Middle frontal gyrus (tissue), 1 donor: Measurements from ENCODE around the gene OGFOD3.
"Not testable (repeated sequence)": the region's sequence is repeated elsewhere in the genome, so short reads cannot be mapped to it uniquely, and the experiment has no call there.

Source experiments
- DNase-seq: peaks from one replicate; pipeline ENCODE4 v3.0.0-alpha.2; 2015; ENCODE audit warnings: low spot score; ENCODE audit errors: extremely low spot score

Gene OGFOD3

GRCh38 chr17:82435103-82435502 is 16.7 kb upstream of the OGFOD3 start:
- DNase-seq = no peak

DNA sequence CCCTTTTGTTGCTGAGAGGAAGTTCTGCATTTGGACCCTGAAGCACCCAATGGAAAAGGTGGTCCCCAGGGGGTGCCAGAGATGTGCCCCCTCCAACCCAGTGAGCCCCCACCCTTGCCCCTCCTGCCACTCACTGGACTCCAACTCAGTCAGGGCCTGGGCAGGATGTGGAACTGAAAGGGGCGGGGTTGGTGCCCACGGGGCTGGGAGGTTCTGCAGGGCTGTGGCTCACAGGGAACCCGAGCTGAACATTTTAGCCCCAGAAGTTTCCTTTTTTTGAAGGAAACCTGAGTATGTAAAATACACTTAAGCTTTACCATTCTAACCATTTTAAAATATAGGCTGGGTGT is 15.8 kb upstream of the OGFOD3 start:
- DNase-seq = no peak

GRCh38 chr17:82433560-82434215 is 15.3 kb upstream of the OGFOD3 start:
- DNase-seq = no peak

DNA sequence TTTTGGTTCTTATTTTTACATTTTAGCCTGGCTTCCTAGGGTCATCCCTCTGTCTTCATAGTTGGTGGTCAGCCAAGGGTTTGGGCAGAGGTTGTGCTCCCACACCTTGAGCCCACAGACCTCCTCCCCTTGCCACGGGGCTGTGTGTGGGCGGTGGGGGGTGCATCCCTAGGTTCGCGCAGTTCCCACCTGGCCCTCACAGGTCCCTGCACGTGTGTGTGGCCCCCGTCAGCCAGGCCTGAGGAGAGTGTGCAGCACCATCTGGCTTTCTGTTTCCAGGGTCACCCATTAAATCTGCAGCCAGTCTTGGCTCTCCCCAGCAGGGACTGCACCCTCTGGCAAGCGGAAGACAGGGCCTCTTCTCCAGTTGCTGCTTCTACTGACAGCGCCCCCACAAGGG is 13.6 kb upstream of the OGFOD3 start:
- no peak for DNase-seq

- no peak for DNase-seq
Observed at GRCh38 chr17:82429824-82430223, 11.4 kb upstream of the OGFOD3 start.

DNA sequence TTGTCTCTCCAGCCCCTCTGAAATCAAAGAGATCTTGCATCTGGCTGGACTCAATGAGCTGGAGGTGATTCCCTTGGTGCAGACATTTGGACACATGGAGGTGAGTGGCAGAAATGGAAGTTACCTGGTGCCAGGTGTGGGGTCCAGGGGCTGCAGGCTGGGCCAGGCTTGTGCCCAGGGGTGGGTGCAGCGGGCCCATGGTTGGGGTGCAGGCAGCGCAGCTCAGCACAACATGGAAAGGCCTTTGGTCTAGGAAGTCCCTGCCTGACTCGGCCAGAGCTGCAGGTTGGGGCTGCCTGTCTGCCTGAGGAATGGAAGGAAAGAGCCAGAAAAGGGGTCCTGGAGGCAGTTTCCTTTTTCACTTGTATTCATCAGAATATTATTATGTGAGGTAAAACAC is 10.2 kb upstream of the OGFOD3 start:
- DNase-seq = no peak

DNA sequence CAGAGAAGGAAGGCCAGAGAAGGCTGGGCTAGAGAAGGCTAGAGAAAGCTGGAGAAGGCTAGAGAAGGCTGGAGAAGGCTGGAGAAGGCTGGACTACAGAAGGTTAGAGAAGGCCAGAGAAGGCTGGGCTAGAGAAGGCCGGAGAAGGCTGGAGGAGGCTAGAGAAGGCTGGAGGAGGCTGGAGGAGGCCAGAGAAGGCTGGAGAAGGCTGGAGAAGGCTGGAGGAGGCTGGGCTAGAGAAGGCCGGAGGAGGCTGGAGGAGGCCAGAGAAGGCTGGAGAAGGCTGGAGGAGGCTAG is 6.4 kb upstream of the OGFOD3 start:
- DNase-seq = no peak

DNA sequence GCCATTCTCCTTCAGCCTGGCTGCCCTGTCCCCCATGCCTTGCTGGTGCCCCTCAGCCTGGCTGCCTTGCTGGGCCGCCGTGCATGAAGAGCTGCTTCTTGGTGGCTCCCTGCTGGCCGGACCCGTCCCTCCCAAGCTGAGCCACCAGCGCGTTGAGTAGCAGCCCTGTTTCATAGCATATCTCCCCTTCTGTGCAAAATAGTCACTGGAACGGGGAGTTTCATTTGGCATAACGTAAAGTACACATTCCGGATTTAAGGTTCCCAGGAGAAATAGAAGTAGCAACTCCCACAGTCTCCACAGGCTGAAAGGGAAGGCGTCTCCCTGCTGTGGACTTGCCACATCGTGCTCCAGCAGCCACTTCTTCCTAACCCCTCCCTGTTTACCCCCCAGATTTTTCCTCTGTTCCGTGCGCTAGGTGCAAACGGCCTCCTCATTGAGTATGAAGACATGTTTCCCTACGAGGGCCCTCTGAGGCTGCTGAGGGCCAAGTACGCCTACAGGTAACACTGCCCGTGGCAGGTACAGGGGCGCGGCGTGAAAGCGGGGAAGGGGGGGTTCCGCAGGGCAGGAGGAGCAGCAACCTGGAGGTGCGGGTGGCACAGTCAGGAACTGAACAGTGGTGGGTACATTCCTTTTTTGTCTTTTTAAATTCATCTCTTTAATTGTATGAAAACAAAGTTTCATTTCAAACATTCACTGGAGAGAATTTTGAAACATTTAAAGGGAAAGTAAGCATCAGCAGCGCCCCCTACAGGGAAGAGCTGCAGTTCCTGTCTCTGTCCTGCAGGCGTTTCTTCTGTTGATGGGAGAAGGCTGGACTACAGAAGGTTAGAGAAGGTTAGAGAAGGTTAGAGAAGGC is 5.8 kb upstream of the OGFOD3 start:
- DNase-seq = peak; percentile 36

GRCh38 chr17:82419540-82419939 is 1.2 kb upstream of the OGFOD3 start:
- no peak for DNase-seq

DNA sequence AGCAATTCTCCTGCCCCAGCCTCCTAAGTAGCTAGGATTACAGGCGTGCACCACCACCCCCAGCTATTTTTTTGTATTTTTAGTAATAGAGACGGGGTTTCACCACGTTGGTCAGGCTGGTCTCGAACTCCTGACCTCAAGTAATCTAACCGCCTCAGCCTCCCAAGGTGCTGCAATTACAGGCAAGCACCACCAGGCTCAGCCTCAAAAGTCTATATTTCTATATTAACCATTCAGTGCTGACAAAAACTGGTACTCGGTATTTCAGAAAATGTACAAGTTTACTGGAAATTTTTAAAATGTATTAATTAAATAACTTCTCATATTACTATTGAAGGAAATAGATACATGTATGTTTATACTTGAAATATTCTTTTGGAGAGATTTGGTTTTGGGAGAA is 1.6 kb downstream of the OGFOD3 start:
- DNase-seq = no peak

GRCh38 chr17:82416264-82416663 is 2.1 kb downstream of the OGFOD3 start:
- no peak for DNase-seq

DNA sequence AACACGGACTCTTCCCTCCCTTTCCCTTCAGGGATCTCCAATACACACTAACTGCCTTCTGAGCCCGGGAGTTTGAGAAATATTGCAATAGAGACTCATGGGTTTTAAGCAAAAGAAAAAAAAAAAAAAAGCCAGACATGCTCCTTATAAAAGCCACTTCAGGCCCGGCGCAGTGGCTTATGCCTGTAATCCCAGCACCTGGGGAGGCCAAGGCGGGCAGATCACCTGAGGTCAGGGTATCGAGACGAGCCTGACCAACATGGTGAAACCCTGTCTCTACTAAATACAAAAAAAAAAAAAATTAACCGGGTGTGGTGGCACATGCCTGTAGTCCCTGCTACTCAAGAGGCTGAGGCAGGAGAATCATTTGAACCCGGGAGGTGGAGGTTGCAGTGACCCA is 2.6 kb downstream of the OGFOD3 start:
- no peak for DNase-seq

GRCh38 chr17:82415336-82415735 is 3.0 kb downstream of the OGFOD3 start:
- no peak for DNase-seq

DNA sequence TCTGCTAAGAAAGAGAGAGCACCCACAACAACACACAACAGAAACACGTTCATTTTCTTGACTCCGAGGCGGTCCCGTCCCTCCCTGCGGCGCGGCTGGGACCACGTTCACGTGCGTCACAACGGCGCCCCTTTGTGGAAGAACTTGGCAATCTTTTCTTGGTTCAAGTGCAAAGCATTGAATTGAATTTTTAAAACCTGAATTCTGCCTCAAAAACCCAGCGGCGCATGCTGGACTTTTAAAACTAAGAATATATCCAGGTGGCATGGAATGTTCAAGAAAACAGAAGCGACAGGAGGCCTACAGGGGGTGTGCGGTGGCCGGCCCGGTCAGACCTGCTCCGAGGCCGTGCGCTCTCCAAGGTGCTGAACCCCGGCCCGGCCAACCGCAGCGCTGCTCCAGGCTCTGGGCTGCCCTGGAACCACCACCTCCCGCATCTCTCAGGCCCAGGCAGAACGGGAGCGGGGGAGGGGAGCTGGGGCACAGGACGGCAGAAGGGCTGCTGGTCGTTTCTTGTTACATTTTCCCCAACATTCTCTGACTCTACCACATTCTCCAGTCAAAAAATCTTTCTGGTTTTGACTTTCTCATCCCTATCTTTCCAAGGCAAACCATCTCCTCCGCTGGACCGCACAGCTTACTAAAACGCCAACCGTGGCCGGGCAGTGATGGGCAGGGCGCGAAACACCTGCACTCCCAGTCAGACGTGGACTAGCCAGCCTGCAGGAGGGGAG is 3.7 kb downstream of the OGFOD3 start:
- peak; percentile 50 for DNase-seq

- DNase-seq = no peak
Observed at GRCh38 chr17:82412535-82413520, 5.6 kb downstream of the OGFOD3 start.

DNA sequence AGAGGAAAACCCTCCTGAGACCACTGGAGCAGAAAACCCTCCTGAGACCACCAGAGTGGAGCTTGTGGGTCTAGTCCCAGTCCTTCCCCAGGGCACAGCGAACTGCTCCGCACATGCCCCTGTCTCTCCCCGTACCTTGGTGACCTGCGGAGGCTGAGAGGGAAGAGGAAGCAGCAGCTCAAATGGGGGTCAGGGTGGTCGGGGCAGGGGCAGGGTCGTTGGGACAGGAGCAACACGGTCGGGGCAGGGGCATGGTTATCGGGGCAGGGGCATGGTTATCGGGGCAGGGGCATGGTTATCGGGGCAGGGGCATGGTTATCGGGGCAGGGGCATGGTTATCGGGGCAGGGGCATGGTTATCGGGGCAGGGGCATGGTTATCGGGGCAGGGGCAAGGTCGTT is 6.3 kb downstream of the OGFOD3 start:
- DNase-seq = not testable (repeated sequence)

- DNase-seq = no peak
Observed at GRCh38 chr17:82411396-82412053, 6.9 kb downstream of the OGFOD3 start.

GRCh38 chr17:82410014-82410716 is 8.2 kb downstream of the OGFOD3 start:
- no peak for DNase-seq

- no peak for DNase-seq
Observed at GRCh38 chr17:82408938-82409318, 9.5 kb downstream of the OGFOD3 start.

- DNase-seq = no peak
Observed at GRCh38 chr17:82408288-82408937, 10.0 kb downstream of the OGFOD3 start.
